Chondrocyte (in vitro differentiated cells): ENCODE data around the gene CHPF2. TPM values are rescaled to one million over a fixed set of nuclear protein-coding genes. Genes with fewer than 3 reads are reported as not detected.
A peak's percentile ranks its signal among the peaks of the same experiment; 100 is the strongest.

ENCODE experiments used
- DNase-seq: peaks from one replicate; pipeline ENCODE4 v3.0.0; 2021; ENCODE audit warnings: mixed read lengths, low spot score
- H3K27ac Mint-ChIP-seq: one replicate; pipeline ENCODE4 v1.8.0; 2021; ENCODE audit warnings: mild to moderate bottlenecking, moderate library complexity, mixed read lengths; ENCODE audit not compliant: unreplicated experiment
- H3K27me3 Mint-ChIP-seq: 2 replicates; pipeline ENCODE4 v1.8.0; 2021; ENCODE audit warnings: low read depth, mixed read lengths
- H3K36me3 Mint-ChIP-seq: 2 replicates; pipeline ENCODE4 v1.8.0; 2021; ENCODE audit warnings: low read depth, mixed read lengths
- H3K4me1 Mint-ChIP-seq: 2 replicates; pipeline ENCODE4 v1.8.0; 2021; ENCODE audit warnings: low read depth, mild to moderate bottlenecking, mixed read lengths
- H3K4me3 Mint-ChIP-seq: one replicate; pipeline ENCODE4 v1.8.0; 2021; ENCODE audit warnings: mild to moderate bottlenecking, moderate library complexity, mixed read lengths; ENCODE audit not compliant: unreplicated experiment
- H3K9me3 Mint-ChIP-seq: 2 replicates; pipeline ENCODE4 v1.8.0; 2021; ENCODE audit warnings: low read depth, mixed read lengths
- CTCF ChIP-seq: fragments of 200-600 bp; sonication (generic); IDR thresholded peaks from 2 replicates; pipeline ENCODE4 v1.5.0; 2021; ENCODE audit warnings: antibody characterized with exemption, mild to moderate bottlenecking, moderate library complexity
- total RNA-seq: library from RNA; stranded (reverse); gene quantifications from 3 replicates; pipeline ENCODE4 v1.2.1, GENCODE V29; 2021

The CHPF2 gene
- total RNA-seq, 1 donor from 2014 or later: 98.3 TPM

DNA sequence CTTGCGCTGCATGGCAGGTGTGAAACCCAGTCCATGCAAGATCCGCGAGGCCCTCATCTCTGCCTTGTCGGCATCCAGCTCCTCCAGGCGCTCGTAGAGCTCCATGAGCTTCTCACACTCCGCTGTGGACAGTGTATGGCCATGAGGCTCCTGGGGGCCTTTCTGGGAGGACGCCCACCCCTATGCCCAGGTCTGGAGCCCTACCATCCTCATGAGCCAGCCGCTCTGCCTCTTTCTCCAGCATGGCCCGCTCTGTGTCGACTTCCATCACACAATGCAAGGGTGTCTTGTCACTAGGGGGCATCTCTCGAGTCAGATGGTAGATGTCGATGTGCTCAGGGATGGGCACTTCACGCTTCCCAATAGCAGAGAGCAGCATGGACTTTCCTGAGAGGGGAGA is 8.6 kb upstream of the CHPF2 start:
- H3K4me3 Mint-ChIP-seq: no peak overlapping the region
- TF ChIP-seq CTCF: no peak
- no peaks in the 10 kb centered on the region for H3K9me3 Mint-ChIP-seq
- DNase-seq: no peak
- no peaks in the 10 kb centered on the region for H3K27me3 Mint-ChIP-seq
- peaks cover 35% of the 10 kb centered on the region for H3K4me1 Mint-ChIP-seq
- H3K27ac Mint-ChIP-seq: no peak overlapping the region
- peaks cover 39% of the 10 kb centered on the region for H3K36me3 Mint-ChIP-seq

GRCh38 chr7:151225948-151226510 is 6.3 kb upstream of the CHPF2 start:
- Mint-ChIP-seq H3K4me1 (peaks cover 35% of the 10 kb centered on the region), H3K9me3 (no peaks in the 10 kb centered on the region), H3K27ac (peak overlapping the region; percentile 98), H3K36me3 (peaks cover 25% of the 10 kb centered on the region), H3K27me3 (no peaks in the 10 kb centered on the region), H3K4me3 (peak overlapping the region; percentile 100)
- no peak for TF ChIP-seq CTCF
- no peak for DNase-seq

- peak overlapping the region; percentile 100 for H3K4me3 Mint-ChIP-seq
- H3K4me1 Mint-ChIP-seq: peaks cover 36% of the 10 kb centered on the region
- no peak for TF ChIP-seq CTCF
- H3K36me3 Mint-ChIP-seq: peaks cover 25% of the 10 kb centered on the region
- DNase-seq: no peak
- no peaks in the 10 kb centered on the region for H3K9me3 Mint-ChIP-seq
- peak overlapping the region; percentile 98 for H3K27ac Mint-ChIP-seq
- H3K27me3 Mint-ChIP-seq: no peaks in the 10 kb centered on the region
These were observed 5.8 kb upstream of the CHPF2 start for GRCh38 chr7:151226560-151226874.

GRCh38 chr7:151226875-151227782 is 5.2 kb upstream of the CHPF2 start, which contains the start of gene ABCF2:
Gene ABCF2, minus strand, starts transcription at chr7:151227205. Its CDS starts 747 bp downstream, at chr7:151226458.
- Mint-ChIP-seq H3K27ac (peak within 1 kb of the TSS; percentile 98), H3K36me3 (peaks cover 23% of the 10 kb centered on the region), H3K27me3 (no peaks in the 10 kb centered on the region), H3K9me3 (no peaks in the 10 kb centered on the region), H3K4me3 (peak within 1 kb of the TSS; percentile 100), H3K4me1 (peaks cover 42% of the 10 kb centered on the region)
- TF ChIP-seq CTCF: peak; percentile 21
- DNase-seq: peak; percentile 99

GRCh38 chr7:151228024-151228866 is 4.0 kb upstream of the CHPF2 start:
- Mint-ChIP-seq H3K4me3 (peak overlapping the region; percentile 100), H3K27me3 (no peaks in the 10 kb centered on the region), H3K36me3 (peaks cover 17% of the 10 kb centered on the region), H3K27ac (peak overlapping the region; percentile 98), H3K9me3 (no peaks in the 10 kb centered on the region), H3K4me1 (peaks cover 47% of the 10 kb centered on the region)
- DNase-seq: no peak
- no peak for TF ChIP-seq CTCF
